T-helper 2 cell treated with Interferon-gamma antibody and Interleukin-4, amounts not matched to agents 5 μg/mL and 100 μg/mL, for 36 hours (primary cell): ENCODE measurements around the gene ELP6.

Experiments
- DNase-seq: peaks from one replicate; pipeline ENCODE4 v3.0.0; 2021; ENCODE audit warnings: low spot score
- H3K27ac Mint-ChIP-seq: one replicate; pipeline ENCODE4 v1.8.0; 2021; ENCODE audit warnings: mild to moderate bottlenecking, mixed read lengths
- H3K27me3 Mint-ChIP-seq: one replicate; pipeline ENCODE4 v1.8.0; 2021; ENCODE audit warnings: low read depth, mixed read lengths
- H3K36me3 Mint-ChIP-seq: one replicate; pipeline ENCODE4 v1.8.0; 2021; ENCODE audit warnings: low read depth, mixed read lengths
- H3K4me1 Mint-ChIP-seq: one replicate; pipeline ENCODE4 v1.8.0; 2021; ENCODE audit warnings: low read depth, mixed read lengths
- H3K4me3 Mint-ChIP-seq: one replicate; pipeline ENCODE4 v1.8.0; 2022; ENCODE audit warnings: mild to moderate bottlenecking, moderate library complexity, mixed read lengths
- H3K9me3 Mint-ChIP-seq: one replicate; pipeline ENCODE4 v1.8.0; 2021; ENCODE audit warnings: mixed read lengths

ELP6 gene, protein sequence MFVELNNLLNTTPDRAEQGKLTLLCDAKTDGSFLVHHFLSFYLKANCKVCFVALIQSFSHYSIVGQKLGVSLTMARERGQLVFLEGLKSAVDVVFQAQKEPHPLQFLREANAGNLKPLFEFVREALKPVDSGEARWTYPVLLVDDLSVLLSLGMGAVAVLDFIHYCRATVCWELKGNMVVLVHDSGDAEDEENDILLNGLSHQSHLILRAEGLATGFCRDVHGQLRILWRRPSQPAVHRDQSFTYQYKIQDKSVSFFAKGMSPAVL

DNA sequence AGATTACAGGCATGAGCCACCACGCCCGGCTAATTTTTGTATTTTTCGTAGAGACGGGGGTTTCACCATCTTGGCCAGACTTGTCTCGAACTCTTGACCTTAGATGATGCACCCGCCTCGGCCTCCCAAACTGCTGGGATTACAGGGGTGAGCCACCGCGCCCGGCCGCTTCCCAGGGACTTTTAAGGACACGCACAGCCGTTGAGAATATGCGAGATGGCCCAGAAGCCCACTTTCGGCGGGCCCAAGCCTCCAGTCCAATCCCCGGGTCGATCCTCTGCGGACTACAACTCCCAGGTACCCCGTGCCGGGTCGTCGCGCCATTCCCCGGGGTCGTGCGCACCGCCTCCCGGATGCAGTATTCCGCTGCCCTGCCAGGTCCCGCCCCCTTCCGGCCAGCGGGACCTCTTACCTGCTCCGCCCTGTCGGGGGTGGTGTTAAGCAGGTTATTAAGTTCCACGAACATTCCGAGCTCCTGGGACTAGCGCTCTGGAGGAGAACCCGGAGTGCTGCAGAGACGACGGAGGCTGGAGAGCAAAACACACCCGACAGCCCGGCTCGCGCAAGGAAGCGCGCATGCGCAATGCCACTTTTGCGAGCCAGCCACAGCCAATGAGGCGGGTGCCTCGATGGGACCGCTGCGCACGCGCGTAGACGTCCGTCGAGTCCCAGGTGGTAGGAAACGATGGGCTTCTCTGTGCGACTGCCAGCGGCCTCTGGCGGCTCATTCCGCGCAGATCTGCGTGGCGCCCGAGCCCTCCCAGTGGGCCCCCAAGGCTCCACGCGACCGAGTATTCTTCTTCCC is at the start of gene ELP6:
Gene ELP6, minus strand, starts transcription at position 588 of the 805 bp plus-strand sequence. Its CDS starts 122 bp downstream, at position 466.
- DNase-seq = peak; percentile 97
- Mint-ChIP-seq H3K27me3 (peaks cover 7% of the 10 kb centered on the region), H3K36me3 (peaks cover 20% of the 10 kb centered on the region), H3K4me3 (peak within 1 kb of the TSS; percentile 97), H3K4me1 (peaks cover 20% of the 10 kb centered on the region), H3K27ac (peak within 1 kb of the TSS; percentile 96), H3K9me3 (no peaks in the 10 kb centered on the region)

DNA sequence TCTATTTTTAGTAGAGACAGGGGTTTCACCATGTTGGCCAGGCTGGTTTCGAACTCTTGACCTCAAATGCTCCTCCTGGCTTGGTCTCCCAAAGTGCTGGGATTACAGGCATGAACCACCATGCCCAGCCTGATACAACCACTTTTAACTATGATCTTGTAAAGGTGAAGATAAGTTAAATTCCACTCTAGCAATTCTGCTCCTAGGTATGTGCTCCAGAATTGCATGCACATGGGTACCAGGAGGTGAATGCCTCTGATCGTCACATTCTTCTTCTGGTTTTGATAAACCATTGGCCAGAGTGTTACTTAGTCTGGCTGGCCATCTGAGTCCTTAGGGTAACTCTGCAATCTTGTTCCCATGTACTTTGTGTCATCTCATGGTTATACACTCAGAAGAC is 42.8 kb upstream of the ELP6 start:
- Mint-ChIP-seq H3K9me3 (no peaks in the 10 kb centered on the region), H3K4me1 (no peaks in the 10 kb centered on the region), H3K4me3 (no peak overlapping the region), H3K27ac (no peak overlapping the region), H3K27me3 (peaks cover 5% of the 10 kb centered on the region), H3K36me3 (no peaks in the 10 kb centered on the region)
- no peak for DNase-seq

DNA sequence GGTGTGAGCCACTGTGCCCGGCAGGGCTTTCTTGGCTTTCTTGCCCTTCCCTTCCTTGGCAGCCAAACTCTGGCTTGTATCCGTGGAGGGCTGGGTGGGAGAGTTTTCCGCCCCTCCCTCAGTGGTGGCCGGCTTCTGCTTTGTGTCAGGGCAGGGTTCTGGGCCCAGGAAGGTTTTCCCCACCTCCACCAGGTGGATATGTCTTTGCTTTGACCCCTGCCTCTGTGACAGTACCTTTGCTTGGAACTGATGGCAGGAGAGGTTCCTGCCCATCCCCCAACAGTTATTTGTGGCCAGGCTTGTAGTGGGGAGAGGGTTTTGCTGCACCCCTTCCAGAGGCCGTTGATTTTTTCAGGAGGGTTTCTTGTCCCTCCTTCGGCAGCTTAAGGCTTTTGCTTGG is 40.8 kb upstream of the ELP6 start:
- H3K9me3 Mint-ChIP-seq = no peaks in the 10 kb centered on the region
- no peak overlapping the region for H3K27ac Mint-ChIP-seq
- H3K36me3 Mint-ChIP-seq = no peaks in the 10 kb centered on the region
- no peak overlapping the region for H3K4me3 Mint-ChIP-seq
- no peaks in the 10 kb centered on the region for H3K4me1 Mint-ChIP-seq
- no peak for DNase-seq
- H3K27me3 Mint-ChIP-seq = peaks cover 17% of the 10 kb centered on the region

DNA sequence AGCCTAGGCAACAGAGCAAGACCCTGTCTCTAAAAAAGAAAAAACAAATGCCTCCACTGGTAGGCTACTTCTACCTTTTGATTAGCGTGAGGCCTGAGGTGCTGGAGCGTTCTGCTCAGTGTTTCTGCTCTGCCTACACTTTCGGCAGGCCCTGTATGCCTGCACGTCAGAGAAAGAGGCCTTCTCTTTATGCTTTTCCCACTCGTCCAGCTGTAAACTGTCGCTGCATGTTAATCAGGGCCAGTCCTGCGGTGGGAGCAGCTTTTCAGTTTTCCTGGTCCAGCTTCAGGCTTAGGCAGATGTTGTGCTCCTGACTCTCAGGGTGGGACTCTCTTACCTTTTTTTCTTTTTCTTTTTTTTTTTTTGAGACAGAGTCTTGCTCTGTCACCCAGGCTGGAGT is 39.9 kb upstream of the ELP6 start:
- Mint-ChIP-seq H3K9me3 (no peaks in the 10 kb centered on the region), H3K4me1 (no peaks in the 10 kb centered on the region), H3K27ac (no peak overlapping the region), H3K27me3 (peaks cover 17% of the 10 kb centered on the region), H3K4me3 (no peak overlapping the region), H3K36me3 (no peaks in the 10 kb centered on the region)
- no peak for DNase-seq

DNA sequence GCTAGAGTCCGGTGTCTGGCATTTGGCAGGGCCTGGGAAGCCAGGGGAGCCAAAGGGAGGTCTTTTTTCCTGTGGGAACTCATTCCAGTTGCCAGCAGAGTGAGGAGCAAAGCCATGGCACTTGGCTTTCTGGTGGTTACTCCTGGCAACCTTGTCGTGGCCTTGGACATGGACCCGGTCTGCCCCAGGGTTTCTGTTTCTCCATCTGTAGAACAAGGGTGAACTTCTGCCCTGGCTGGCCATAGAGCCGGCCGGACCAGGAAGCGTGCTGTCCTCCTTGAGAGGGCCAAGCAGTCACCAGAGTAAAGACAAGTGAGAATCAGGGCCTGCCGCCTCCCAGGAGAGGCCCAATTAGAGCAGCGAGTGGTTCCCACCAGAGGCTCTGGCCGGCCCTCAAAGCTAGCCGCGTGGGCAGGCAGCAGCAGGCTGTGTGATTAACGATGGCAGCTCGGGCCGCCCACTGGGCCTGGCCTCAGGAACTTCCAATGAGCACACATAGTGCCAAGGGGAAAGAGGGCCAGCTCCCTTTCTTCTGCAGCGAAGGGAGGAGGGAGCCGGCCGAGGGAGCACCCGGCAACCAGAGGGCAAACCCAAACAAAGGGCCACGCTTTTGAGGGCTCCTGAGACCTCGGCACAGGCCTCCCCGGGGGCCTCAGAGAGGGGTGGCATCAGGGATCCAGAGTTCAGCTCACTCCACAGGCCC is 29.1 kb upstream of the ELP6 start:
- Mint-ChIP-seq H3K27me3 (peaks cover 1% of the 10 kb centered on the region), H3K4me3 (no peak overlapping the region), H3K36me3 (no peaks in the 10 kb centered on the region)

DNA sequence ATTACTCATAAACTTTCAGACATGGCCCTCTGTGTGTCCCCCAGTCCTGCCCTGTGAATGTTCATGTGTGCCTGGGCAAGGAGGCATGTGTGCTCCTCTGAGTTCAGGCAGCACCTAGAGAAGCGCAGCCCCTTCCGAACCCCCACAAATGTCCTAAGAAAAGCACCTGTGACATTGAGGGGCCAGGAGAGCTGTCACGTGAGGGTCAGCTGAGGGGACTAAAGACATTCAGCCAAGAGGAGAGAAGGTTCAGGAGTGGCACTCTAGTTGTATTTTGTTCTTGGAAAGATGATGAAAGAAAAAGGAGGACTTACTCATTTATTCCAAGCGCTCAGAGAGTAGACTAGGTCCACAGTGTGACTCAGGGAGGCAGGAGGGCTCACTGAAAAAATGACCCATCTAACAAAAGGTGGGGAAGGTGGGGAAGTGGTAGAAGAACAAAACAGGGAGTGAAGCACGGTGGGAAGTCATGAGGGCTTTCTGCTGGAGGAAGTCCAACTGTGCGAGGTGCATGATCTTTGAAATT is 28.1 kb upstream of the ELP6 start:
- DNase-seq = no peak
- no peaks in the 10 kb centered on the region for H3K9me3 Mint-ChIP-seq
- H3K4me1 Mint-ChIP-seq = no peaks in the 10 kb centered on the region
- no peaks in the 10 kb centered on the region for H3K27me3 Mint-ChIP-seq
- no peak overlapping the region for H3K4me3 Mint-ChIP-seq
- H3K36me3 Mint-ChIP-seq = no peaks in the 10 kb centered on the region
- no peak overlapping the region for H3K27ac Mint-ChIP-seq

More for the DNA sequence above, 29.1 kb upstream of the ELP6 start:
- H3K27ac Mint-ChIP-seq = no peak overlapping the region
- no peak for DNase-seq
- no peaks in the 10 kb centered on the region for H3K4me1 Mint-ChIP-seq
- H3K9me3 Mint-ChIP-seq = no peaks in the 10 kb centered on the region

DNA sequence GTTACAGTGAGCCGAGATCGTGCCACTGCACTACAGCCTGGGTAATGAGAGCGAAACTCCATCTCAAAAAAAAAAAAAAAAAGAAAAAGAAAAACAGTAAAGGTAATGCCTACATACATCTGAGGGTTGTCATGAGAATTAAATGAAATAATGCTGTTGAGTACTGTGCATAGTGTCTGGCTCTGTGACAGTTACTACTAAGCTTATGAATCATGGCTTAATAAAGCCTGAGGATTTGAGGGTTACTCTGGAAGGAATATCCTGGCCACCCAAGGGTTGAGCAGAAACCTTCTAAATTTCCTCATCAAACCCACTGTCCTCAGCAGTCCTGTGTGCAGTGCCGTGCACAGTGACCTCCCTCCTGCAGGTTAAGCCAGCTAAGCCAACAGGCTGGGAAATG is 26.8 kb upstream of the ELP6 start:
- H3K4me1 Mint-ChIP-seq = no peaks in the 10 kb centered on the region
- H3K36me3 Mint-ChIP-seq = no peaks in the 10 kb centered on the region

DNA sequence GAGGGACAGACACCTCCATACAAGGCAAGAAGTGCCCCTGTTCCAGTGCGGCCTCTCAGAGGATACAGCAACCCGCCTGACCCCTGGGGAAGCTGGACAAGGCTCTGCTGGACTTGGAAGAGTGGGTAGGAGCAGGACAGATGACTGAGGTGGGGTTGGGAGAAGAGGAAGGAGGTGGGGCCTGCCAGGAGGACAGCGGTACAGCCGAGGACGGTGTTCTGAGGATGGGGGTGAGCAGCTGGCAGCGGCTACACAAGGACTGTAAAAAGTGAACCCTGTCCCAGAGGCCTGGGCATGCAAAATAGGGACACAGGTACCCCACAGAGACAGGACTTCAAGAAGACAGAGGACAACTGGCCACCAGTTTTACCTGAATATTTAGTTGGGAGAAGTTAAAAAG is 23.5 kb upstream of the ELP6 start:
- Mint-ChIP-seq H3K4me1 (no peaks in the 10 kb centered on the region), H3K27ac (no peak overlapping the region), H3K36me3 (no peaks in the 10 kb centered on the region), H3K4me3 (no peak overlapping the region), H3K9me3 (no peaks in the 10 kb centered on the region), H3K27me3 (no peaks in the 10 kb centered on the region)
- no peak for DNase-seq

More for the DNA sequence above, 26.8 kb upstream of the ELP6 start:
- DNase-seq = no peak
- Mint-ChIP-seq H3K27ac (no peak overlapping the region), H3K9me3 (no peaks in the 10 kb centered on the region), H3K27me3 (no peaks in the 10 kb centered on the region), H3K4me3 (no peak overlapping the region)

DNA sequence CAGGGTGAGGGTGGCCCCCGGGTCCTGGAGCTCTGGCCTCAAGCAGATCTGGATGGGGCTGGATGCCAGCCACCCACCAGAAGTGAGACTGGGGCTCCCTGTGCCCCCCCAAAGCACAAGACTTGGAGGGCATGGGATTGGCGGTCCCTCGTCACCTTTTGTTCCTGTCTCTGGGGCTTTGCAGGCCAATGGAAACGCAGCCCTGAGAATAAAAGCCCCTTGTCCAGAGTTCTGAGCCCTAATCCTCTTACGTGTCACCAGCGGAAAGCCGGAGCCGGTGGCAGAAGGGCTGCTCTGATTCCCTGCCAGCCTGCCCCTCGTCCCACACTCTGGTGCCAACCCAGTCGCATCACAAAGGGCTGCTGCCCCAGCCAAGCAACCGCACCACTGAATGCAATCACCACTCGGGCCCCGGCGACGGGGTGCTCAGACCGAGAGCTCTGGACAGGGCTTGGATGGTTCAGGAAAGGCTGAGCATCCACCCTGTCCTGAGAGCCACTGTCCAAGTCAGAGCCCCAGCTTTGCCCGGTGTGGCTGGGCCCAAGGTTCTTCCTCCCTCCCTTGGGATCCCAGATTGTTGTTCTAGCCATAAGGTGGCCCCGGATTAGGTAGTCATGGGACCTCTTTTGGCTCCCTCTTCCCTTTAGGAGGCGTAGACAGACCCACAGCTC is 22.8 kb upstream of the ELP6 start:
- Mint-ChIP-seq H3K27ac (no peak overlapping the region), H3K27me3 (no peaks in the 10 kb centered on the region), H3K4me1 (no peaks in the 10 kb centered on the region), H3K4me3 (no peak overlapping the region), H3K36me3 (no peaks in the 10 kb centered on the region), H3K9me3 (no peaks in the 10 kb centered on the region)
- DNase-seq = no peak

DNA sequence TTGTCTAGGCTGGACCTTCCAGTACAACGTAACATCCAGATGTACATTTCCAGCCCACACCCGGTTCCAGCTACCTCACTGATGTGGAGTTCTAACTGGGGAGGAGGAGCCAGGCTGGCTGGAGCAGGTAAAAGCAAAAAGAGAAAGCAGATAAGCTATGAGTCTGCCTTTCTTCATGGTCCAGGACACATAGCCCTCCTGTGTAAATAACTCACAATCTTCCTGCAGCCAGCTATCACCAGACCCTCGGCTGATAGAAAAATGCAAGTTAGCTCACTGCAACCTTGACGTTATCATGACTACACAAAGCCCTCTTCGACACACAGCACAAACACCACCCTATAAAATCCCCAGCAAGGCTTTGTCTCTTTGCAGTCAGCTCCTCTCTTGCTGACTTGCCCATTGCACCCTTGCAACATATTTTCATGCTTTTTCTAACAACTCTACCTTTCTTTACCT is 20.5 kb upstream of the ELP6 start:
- DNase-seq = no peak
- no peaks in the 10 kb centered on the region for H3K4me1 Mint-ChIP-seq
- H3K27ac Mint-ChIP-seq = no peak overlapping the region
- no peaks in the 10 kb centered on the region for H3K36me3 Mint-ChIP-seq
- no peaks in the 10 kb centered on the region for H3K9me3 Mint-ChIP-seq
- no peaks in the 10 kb centered on the region for H3K27me3 Mint-ChIP-seq
- H3K4me3 Mint-ChIP-seq = no peak overlapping the region

DNA sequence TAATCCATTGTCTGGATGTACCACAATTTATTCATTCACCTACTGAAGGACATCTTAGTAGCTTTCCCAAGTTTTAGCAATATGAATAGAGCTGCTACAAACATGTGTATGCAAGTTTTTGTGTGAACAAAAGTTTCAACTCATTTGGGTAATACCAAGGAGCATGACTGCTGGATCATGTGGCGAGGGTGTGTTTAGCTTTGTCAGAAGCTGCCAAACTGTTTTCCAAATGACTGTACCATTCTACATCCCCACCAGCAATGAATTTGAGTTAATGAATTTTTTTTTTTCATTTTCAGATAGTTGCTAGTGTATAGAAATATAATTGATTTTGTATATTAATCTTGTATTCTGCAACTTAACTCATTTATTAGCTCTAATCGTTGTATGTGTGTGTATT is 20.0 kb upstream of the ELP6 start:
- H3K4me3 Mint-ChIP-seq = no peak overlapping the region
- H3K27ac Mint-ChIP-seq = no peak overlapping the region
- no peaks in the 10 kb centered on the region for H3K36me3 Mint-ChIP-seq
- no peaks in the 10 kb centered on the region for H3K9me3 Mint-ChIP-seq
- H3K4me1 Mint-ChIP-seq = no peaks in the 10 kb centered on the region
- no peak for DNase-seq
- no peaks in the 10 kb centered on the region for H3K27me3 Mint-ChIP-seq

DNA sequence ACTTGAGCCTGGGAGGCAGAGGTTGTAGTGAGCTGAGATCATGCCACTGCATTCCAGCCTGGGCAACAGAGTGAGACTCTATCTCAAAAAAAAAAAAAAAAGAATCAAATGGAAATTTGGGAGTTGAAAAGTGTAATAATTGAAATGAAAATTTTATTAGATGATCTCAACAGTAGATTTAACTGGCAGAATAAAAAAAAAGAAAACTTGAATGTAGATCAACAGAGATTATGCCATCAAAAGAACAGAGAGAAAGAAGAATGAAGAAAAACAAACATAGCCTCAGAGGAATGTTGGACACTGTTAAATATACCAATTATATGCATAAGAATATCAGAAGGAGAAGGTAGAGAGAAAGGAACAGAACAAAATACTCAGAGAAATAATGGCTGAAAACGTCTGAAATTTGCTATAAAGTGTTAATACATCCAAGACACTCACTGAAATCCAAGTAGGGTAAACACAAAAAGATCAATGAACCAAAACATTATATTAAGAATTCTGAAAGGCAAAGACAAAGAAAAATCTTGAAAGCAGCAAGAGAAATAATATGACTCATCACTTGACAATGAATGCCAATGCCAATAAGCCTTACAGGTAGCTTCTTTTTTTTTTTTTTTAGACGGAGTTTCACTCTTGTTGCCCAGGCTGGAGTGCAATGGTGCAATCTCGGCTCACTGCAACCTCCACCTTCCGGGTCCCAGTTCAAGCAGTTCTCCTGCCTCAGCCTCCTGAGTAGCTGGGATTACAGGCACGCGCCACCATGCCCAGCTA is 14.6 kb upstream of the ELP6 start:
- no peaks in the 10 kb centered on the region for H3K4me1 Mint-ChIP-seq
- H3K36me3 Mint-ChIP-seq = no peaks in the 10 kb centered on the region
- H3K9me3 Mint-ChIP-seq = peaks cover 4% of the 10 kb centered on the region
- no peak for DNase-seq
- H3K27ac Mint-ChIP-seq = no peak overlapping the region
- no peak overlapping the region for H3K4me3 Mint-ChIP-seq
- H3K27me3 Mint-ChIP-seq = no peaks in the 10 kb centered on the region

DNA sequence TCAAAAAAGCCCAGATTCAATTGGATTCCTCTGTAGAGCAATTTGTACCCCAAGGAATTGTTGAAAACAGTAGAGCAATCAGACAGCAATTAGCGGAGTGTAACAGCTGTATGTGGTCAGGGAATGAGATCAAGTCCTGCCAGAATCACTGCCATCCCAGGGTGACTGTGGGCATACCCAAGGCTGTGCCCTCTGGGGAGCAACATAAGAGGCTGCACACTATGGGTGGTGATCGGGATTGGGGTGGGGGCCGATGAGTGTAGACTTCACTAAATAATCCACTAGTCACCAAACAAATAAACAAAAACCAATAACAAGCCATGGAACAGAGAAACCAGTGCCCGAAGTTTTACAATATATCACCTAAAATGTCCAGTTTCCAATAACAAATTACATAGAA is 12.1 kb upstream of the ELP6 start:
- H3K4me3 Mint-ChIP-seq = no peak overlapping the region
- DNase-seq = no peak
- no peak overlapping the region for H3K27ac Mint-ChIP-seq
- H3K36me3 Mint-ChIP-seq = no peaks in the 10 kb centered on the region
- H3K9me3 Mint-ChIP-seq = peaks cover 4% of the 10 kb centered on the region
- H3K4me1 Mint-ChIP-seq = peaks cover 6% of the 10 kb centered on the region
- peaks cover 2% of the 10 kb centered on the region for H3K27me3 Mint-ChIP-seq
